HG02973 (cell line): Measurements from ENCODE around the gene CDH16.
"Not testable (repeated sequence)": the region's sequence is repeated elsewhere in the genome, so short reads cannot be mapped to it uniquely, and the experiment has no call there.

Source experiments
- ATAC-seq: cut with Tn5 transposase; IDR thresholded peaks from one replicate; pipeline ENCODE4 v1.9.1; 2021; ENCODE audit warnings: moderate library complexity; ENCODE audit not compliant: unreplicated experiment

Gene CDH16

DNA sequence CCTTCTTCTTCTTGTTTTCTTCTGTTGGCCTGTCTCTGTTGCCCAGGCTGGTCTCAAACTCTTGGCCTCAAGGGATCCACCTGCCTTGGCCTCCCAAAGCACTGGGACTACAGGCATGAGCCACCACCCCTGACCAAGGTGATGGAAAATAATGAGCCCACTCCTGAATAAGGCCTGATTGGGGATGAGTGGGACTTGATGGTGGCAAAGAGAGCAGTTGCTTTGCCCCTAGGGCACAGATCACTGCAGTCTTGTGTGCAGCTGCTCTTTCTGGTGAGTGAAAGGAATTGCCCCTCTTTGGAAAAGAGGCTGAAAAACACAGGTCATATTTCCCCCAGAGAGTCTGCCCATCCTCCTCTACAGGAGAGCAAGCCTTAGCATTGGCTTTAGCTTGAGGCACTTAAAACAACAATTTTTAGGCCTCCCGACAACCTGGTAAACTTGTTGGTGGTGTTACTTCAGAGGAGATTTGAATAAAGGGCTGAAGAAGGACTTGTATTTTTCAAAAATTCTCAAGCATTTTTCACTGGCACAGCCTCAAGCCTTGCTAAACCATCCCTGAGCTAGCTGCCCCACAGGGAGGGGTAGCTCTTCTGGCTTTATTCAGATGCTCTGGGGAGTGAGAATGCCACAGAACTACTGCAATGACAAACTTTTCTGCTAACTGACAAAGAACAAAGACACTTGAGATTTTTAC, 44.5 kb downstream of the CDH16 start:
- ATAC-seq: no peak

GRCh38 chr16:66873685-66874055, 45.0 kb downstream of the CDH16 start:
- ATAC-seq: no peak

GRCh38 chr16:66872943-66873684, 45.6 kb downstream of the CDH16 start:
- ATAC-seq: peak; percentile 89

GRCh38 chr16:66872559-66872942, 46.1 kb downstream of the CDH16 start:
- no peak for ATAC-seq

DNA sequence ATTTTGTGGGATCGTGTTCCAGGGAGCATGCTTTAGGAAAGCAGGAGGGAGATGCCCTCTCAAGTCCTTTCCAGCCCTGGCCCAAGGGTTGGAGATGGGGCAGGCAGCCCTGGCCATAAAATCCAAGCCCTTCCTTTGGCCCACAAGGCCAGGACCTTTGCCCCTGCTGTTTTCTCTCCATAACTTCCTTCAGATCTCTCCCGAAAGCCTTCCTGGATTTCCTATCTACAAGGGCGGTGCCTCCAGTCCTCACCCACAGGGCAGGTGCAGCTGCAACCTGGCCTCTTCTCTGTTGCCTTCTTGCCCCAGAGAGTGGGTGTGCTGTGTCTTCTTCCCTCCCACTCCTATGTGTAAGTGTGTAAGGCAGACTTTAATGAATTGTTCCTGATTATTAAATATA, 46.8 kb downstream of the CDH16 start:
- ATAC-seq: no peak

DNA sequence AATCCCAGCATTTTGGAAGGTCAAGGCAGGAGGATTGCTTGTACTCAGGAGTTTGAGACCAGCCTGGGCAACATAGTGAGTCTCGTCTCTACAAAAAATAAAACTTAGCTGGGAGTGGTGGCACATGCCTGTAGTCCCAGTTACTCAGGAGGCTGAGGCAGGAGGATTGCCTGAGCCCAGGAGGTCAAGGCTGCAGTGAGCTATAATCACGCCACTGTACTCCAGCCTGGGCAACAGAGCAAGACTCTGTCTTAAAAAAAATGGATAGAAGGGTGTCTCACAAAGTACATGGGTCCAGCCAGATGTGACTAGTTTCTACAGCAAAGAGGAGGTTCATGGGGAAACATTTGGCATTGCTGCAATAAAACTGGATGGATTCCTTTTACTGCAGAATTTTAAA, 47.3 kb downstream of the CDH16 start:
- not testable (repeated sequence) for ATAC-seq

GRCh38 chr16:66869424-66869823, 49.3 kb downstream of the CDH16 start:
- ATAC-seq: no peak

DNA sequence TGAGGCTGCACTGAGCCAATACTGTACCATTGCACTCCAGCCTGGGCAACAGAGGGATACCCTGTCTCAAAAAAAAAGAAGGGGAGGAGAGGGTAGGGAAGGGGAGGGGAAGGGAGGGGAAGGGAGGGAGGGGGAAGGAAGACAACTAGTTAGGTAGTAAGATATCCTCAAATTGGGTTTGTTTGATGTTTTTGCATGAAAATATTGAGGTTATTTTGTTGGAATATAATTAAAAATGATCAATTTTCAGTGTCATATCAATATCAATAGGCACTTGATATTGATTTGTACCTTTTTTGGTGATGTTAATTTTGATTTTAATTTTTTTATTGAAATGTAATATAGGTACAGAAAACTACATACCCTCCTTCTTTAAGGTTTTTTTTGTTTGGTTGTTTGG, 55.0 kb downstream of the CDH16 start:
- no peak for ATAC-seq

GRCh38 chr16:66862023-66862520, 56.6 kb downstream of the CDH16 start:
- no peak for ATAC-seq

DNA sequence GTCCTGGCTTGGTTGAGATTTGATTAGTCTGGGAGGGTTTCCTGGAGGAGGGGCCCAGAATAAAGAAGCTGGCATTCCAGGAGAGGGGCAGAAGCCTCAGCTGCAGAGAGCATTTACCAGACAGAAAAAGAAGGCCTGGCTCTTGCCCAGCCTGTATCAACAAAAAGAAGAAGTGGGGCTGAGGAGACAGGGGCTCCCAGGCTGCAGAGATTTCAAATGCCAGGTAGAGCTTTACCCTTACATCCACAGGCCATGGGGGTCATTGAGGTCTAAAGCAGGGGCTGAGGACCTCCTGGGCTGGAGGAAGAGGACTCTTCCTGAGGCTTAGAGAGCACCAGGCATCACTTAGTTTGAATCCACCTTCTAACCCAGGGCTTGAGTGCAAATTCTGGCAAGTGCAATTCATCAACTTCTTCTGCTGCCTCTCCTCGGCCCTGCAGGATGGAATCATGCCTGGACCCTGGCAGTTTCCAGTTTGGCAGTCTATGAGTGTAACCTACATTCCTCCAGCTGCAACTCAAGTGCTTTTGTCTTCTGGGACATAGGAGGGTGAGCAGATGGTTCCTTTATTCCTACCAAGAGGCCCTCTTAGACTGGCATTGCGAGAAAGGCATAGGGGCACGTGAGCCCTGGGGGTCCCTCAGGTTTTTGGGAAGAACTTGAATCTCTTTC, 59.2 kb downstream of the CDH16 start:
- no peak for ATAC-seq

DNA sequence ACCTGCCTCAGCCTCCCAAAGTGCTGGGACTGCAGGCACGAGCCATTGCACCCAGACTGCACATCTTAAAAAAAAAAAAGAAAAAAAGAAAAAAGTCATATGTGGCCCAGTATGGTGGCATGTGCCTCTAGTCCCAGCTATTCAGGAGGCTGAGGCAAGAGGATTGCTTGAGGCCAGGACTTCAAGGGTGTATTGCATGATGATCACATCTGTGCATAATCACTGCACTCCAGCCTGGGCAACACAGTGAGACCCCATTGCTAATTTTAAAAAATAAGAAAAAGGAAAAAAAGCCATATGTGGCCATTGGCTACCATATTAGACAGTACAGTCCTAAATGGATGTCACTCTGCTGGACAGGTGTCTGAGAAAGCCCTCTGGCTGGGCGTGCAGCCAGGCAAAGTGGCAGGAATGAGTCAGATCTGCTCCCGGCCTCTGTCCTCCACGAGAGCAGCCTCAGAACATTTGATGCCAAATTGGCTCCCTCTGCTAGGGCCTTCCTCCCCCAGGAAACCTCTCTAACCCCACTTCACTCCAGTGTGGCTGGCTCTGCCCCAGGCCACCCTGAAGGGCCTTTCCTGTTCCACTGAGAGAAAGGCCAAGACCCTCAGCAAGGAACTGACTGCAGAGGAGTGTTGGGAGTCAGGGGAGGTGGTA, 59.8 kb downstream of the CDH16 start:
- ATAC-seq: peak; percentile 70
